ENCODE results near the gene WDR45B.

The WDR45B gene

GRCh38 chr17:82596296-82596695 lies 51.9 kb downstream of the WDR45B start:
- no peak for ATAC-seq
- no peak for TF ChIP-seq CREB5 (CRISPR knock-in tag; IDR thresholded peaks at IDR 0.05; ENCODE audit: low read depth)
- no peak for TF ChIP-seq ESRRG (CRISPR knock-in tag; IDR thresholded peaks at IDR 0.05)
- no peak for TF ChIP-seq SNAI2 (CRISPR knock-in tag; IDR thresholded peaks at IDR 0.05)
- TF ChIP-seq ZFP30 (CRISPR knock-in tag; IDR thresholded peaks at IDR 0.05): no peak
- TF ChIP-seq GLIS3 (CRISPR knock-in tag; IDR thresholded peaks at IDR 0.05): no peak
- no peak for TF ChIP-seq ZFP3 (CRISPR knock-in tag; IDR thresholded peaks at IDR 0.05)
- TF ChIP-seq ARNTL (CRISPR knock-in tag; IDR thresholded peaks at IDR 0.05; ENCODE audit: borderline replicate concordance, low read depth): no peak
- TF ChIP-seq TCF4 (CRISPR knock-in tag; IDR thresholded peaks at IDR 0.05; ENCODE audit: borderline replicate concordance): no peak
- TF ChIP-seq OSR1 (CRISPR knock-in tag; IDR thresholded peaks at IDR 0.05): no peak
- TF ChIP-seq ZC3H10 (CRISPR knock-in tag; IDR thresholded peaks at IDR 0.05): no peak
- no peak for TF ChIP-seq CSRNP3 (CRISPR knock-in tag; IDR thresholded peaks at IDR 0.05)
- no peak for TF ChIP-seq ZNF8 (CRISPR knock-in tag; IDR thresholded peaks at IDR 0.05)

DNA sequence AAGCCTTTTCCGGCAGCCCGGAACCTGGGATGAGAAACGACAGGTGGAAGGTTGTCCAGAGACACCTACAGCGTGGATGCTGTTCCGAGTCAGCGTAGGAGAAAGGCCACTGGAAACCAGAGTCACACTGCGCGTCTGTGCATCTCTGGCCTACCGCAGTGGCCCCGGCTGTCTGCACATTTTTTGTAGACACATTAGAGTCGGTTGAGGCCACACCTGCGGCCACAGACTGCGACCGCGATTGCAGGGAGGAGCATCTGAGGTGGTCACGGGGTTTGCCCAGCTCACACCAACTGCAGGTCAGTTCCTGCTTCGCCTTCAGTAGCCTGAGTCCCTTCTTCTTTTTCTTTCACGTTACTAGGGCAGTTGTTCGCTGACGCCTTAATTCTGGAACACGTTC lies 52.4 kb downstream of the WDR45B start:
- ATAC-seq: no peak
- TF ChIP-seq CSRNP3 (CRISPR knock-in tag; IDR thresholded peaks at IDR 0.05): no peak
- TF ChIP-seq ISL1 (CRISPR knock-in tag; IDR thresholded peaks at IDR 0.05): no peak
- TF ChIP-seq TOX (CRISPR knock-in tag; IDR thresholded peaks at IDR 0.05; ENCODE audit: borderline replicate concordance): no peak
- no peak for TF ChIP-seq OSR1 (CRISPR knock-in tag; IDR thresholded peaks at IDR 0.05)
- TF ChIP-seq CREB5 (CRISPR knock-in tag; IDR thresholded peaks at IDR 0.05; ENCODE audit: low read depth): no peak
- no peak for TF ChIP-seq ZNF70 (CRISPR knock-in tag; IDR thresholded peaks at IDR 0.05)

DNA sequence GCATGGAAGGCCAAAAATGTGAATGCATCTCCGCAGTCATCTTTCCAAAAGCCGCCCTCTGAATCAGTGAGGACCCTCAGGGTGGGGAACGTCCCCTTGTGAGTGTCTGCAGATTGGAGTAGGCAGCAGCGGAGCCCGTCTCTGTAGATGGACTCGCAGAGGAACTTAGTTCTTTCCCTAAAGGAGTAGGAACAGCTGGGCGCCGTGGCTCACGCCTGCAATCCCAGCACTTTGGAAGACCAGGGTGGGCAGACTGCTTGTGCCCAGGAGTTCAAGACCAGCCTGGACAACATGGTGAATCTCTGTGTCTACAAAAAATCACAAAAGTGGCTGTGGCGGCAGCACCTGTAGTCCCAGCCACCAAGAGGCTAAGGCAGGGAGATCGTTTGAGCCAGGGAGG lies 53.7 kb downstream of the WDR45B start:
- no peak for ATAC-seq
- TF ChIP-seq TOX (CRISPR knock-in tag; IDR thresholded peaks at IDR 0.05; ENCODE audit: borderline replicate concordance) (no peak), PPARA (CRISPR knock-in tag; IDR thresholded peaks at IDR 0.05; ENCODE audit: borderline replicate concordance) (no peak), ISL1 (CRISPR knock-in tag; IDR thresholded peaks at IDR 0.05) (no peak), CSDC2 (CRISPR knock-in tag; IDR thresholded peaks at IDR 0.05) (no peak), ZNF70 (CRISPR knock-in tag; IDR thresholded peaks at IDR 0.05) (no peak), ESRRG (CRISPR knock-in tag; IDR thresholded peaks at IDR 0.05) (no peak), ZFP30 (CRISPR knock-in tag; IDR thresholded peaks at IDR 0.05) (no peak), TCF4 (CRISPR knock-in tag; IDR thresholded peaks at IDR 0.05; ENCODE audit: borderline replicate concordance) (no peak), CREB5 (CRISPR knock-in tag; IDR thresholded peaks at IDR 0.05; ENCODE audit: low read depth) (no peak), BACH2 (CRISPR knock-in tag; IDR thresholded peaks at IDR 0.05; ENCODE audit: borderline replicate concordance) (no peak), SNAI2 (CRISPR knock-in tag; IDR thresholded peaks at IDR 0.05) (no peak), POU6F1 (CRISPR knock-in tag; IDR thresholded peaks at IDR 0.05; ENCODE audit: borderline replicate concordance, low read depth) (no peak), CSRNP3 (CRISPR knock-in tag; IDR thresholded peaks at IDR 0.05) (no peak), GLIS3 (CRISPR knock-in tag; IDR thresholded peaks at IDR 0.05) (no peak), ZC3H10 (CRISPR knock-in tag; IDR thresholded peaks at IDR 0.05) (no peak), ZFP3 (CRISPR knock-in tag; IDR thresholded peaks at IDR 0.05) (no peak)
- TF ChIP-seq, protein P1, sequence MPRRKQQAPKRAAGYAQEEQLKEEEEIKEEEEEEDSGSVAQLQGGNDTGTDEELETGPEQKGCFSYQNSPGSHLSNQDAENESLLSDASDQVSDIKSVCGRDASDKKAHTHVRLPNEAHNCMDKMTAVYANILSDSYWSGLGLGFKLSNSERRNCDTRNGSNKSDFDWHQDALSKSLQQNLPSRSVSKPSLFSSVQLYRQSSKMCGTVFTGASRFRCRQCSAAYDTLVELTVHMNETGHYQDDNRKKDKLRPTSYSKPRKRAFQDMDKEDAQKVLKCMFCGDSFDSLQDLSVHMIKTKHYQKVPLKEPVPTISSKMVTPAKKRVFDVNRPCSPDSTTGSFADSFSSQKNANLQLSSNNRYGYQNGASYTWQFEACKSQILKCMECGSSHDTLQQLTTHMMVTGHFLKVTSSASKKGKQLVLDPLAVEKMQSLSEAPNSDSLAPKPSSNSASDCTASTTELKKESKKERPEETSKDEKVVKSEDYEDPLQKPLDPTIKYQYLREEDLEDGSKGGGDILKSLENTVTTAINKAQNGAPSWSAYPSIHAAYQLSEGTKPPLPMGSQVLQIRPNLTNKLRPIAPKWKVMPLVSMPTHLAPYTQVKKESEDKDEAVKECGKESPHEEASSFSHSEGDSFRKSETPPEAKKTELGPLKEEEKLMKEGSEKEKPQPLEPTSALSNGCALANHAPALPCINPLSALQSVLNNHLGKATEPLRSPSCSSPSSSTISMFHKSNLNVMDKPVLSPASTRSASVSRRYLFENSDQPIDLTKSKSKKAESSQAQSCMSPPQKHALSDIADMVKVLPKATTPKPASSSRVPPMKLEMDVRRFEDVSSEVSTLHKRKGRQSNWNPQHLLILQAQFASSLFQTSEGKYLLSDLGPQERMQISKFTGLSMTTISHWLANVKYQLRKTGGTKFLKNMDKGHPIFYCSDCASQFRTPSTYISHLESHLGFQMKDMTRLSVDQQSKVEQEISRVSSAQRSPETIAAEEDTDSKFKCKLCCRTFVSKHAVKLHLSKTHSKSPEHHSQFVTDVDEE (CRISPR knock-in tag; IDR thresholded peaks at IDR 0.05): no peak
